AG10803 (cell line): ENCODE data around the gene NPFF.

ENCODE experiments used
- DNase-seq: peaks from one replicate; pipeline ENCODE4 v3.0.0; 2010; ENCODE audit warnings: low read depth
- H3K4me3 ChIP-seq: 2 replicates; pipeline ENCODE4 v1.5.1; 2011; ENCODE audit warnings: mild to moderate bottlenecking, low read length, control low read depth
- TF ChIP-seq, protein P1 (sequence below): conservative IDR thresholded peaks from 2 replicates; pipeline ENCODE4 v1.5.1; 2011; ENCODE audit warnings: mild to moderate bottlenecking, low read length, control low read depth, inconsistent platforms

NPFF gene

DNA sequence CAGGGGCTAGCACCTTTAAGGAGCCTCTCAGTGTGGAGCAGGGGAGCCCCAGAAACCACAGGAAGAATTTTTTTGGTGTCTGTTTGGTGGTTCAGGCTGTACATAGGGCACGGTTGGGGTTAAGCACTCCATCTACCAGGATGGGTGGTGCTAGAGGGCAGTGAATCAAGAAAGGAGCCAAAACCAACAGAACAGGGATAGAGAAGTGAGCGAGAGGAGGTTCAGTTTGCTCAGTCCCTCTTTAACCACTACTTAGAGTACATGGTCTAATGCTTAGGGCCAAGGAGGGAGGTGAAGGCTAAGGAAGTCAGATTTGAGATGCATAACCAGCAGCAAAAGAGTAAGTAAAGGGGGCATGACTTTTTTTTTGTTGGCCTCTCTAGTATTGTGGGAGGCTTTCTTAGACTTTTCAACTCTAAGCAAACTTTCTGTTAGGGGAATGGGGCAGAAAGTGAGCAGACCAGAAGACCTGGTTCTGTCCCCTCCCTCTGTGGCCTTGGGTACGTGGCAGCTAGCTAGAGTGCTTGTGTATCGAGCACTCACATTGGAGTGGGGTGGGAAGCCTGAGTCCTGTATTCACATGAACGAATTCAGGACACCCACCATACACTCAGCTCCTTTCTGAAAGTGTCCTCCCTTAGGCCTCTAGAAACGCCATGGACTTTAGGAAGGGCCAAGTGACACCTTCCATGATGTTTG, 6.6 kb upstream of the NPFF start:
- no peak overlapping the region for H3K4me3 ChIP-seq
- DNase-seq = no peak
- TF ChIP-seq, protein P1, sequence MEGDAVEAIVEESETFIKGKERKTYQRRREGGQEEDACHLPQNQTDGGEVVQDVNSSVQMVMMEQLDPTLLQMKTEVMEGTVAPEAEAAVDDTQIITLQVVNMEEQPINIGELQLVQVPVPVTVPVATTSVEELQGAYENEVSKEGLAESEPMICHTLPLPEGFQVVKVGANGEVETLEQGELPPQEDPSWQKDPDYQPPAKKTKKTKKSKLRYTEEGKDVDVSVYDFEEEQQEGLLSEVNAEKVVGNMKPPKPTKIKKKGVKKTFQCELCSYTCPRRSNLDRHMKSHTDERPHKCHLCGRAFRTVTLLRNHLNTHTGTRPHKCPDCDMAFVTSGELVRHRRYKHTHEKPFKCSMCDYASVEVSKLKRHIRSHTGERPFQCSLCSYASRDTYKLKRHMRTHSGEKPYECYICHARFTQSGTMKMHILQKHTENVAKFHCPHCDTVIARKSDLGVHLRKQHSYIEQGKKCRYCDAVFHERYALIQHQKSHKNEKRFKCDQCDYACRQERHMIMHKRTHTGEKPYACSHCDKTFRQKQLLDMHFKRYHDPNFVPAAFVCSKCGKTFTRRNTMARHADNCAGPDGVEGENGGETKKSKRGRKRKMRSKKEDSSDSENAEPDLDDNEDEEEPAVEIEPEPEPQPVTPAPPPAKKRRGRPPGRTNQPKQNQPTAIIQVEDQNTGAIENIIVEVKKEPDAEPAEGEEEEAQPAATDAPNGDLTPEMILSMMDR = no peak

DNA sequence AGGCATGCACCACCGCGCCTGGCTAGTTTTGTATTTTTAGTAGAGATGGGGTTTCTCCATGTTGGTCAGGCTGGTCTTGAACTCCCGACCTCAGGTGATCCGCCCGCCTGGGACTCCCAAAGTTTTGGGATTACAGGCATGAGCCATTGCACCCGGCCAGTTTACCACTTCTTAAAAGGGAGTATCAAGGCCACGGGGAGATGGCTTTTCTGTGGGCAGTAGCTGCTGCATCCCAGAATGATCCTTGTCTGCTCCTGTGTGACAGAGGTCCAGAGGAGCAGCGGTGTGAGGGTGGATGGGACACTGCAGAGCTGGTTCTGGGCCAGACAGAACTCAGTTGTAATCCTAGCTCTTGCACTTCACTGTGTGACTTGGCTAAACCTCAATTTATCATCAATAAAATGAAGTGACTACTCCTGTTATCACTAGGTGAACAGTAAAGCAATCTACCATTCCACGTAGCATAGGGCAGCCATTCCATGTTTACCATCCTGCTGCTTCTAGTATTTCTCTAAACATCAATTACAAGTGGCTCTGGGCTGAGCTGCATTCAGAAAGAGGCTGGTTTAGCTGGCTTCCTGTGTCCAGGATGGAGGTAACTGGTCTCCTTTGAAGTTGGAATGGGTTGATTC, 3.0 kb upstream of the NPFF start:
- no peak overlapping the region for H3K4me3 ChIP-seq
- DNase-seq = no peak
- TF ChIP-seq, protein P1 = no peak

DNA sequence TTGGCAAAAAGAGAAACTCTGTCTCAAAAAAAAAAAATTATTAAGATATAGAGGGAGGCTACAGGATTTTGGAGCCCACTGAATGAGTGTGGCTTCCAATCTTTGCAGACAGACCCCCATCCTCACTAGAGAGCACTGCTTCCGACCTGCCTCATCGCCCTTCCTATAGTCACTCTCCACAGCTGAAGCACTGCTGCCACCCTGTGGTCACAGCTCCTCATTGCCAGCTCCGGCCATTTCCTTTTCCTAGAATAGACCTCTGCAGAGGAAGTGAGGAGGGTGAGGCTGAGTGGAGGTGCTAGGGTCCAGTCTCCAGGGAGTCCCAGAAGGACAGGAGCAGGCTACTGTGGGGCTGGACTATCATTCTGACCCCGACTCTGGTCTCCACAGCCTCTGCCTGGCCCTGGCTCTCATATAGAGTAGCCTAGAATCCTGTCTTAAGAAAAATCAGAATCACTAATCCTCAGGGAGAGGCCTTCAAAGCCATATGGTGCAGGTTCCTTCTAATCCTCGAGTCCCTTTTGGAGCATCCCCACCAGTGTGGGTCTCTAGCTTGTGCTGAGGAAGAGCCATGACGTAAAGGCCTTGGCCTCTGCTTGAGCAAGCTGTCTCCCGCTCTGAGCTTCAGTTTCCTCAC, 1.4 kb upstream of the NPFF start:
- H3K4me3 ChIP-seq = no peak overlapping the region
- peak; percentile 65 for DNase-seq
- TF ChIP-seq, protein P1 = peak; percentile 89

DNA sequence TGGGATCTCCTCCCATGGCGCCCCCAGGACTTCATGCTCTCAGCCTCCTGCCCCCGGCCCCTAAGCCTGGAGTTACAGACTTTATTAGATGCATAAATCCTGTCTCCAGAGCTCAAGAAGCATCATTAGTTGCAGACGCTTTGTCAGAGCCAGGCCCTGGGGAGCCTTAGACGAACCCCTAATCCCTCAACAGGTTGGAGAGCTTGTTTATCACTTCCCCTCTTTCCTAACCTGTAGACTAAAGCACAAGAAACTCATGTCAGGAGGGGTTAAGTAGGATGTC, 260 bp upstream of the NPFF start:
- TF ChIP-seq, protein P1 = no peak
- no peak for DNase-seq
- no peak overlapping the region for H3K4me3 ChIP-seq

DNA sequence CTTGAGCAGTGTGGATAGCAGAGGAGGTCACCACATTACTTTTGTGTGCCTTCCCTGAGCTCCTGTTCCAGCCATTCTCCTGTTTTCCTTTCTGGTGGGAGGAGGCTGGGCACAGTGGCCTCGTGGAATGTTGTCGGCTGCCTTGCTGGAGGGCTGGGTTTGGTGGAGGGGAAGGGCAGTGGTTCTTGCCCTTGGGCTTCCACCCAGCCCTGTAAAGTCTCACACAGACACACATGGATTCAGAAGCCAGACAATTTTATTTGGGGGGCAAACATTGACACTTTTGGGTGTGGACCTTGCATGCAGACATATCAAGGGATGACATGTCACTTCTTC, 866 bp downstream of the NPFF start:
- DNase-seq = no peak
- TF ChIP-seq, protein P1 = no peak
- H3K4me3 ChIP-seq = no peak overlapping the region

DNA sequence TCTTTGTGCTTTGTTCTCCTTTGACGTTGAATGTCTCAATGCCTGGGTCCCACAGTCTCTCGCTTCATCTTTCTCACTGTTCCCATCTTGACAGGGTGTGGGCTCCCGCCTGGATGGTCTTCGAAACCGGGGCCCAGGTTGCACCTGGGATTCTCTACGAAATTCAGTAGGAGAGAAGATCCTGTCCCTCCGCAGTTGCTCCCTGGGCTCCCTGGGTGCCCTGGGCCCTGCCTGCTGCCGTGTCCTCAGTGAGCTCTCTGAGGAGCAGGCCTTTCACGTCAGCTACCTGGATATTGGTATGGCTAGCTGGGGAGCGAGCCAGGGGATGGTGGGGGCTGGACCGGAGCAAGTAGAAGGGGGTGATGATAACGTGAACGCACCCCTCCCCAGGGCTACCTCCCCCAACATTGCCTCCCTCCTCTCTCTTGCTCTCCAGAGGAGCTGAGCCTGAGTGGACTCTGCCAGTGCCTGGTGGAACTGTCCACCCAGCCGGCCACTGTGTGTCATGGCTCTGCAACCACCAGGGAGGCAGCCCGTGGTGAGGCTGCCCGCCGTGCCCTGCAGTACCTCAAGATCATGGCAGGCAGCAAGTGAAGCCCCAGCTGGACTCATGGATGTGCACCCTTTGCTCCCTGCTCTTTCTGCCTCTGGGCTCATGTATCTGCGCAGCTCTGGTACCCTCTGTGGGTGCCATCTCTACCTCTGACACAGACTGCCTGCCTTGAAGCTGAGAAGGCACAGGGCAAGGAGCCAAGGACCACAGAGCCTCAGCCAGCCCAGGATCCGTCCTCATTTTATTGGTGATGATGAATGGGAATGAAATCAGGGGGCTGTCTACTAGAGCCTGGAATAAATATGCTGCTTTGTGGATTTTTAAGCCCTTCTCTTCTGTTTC, 1.5 kb downstream of the NPFF start:
- H3K4me3 ChIP-seq = no peak overlapping the region
- no peak for DNase-seq
- TF ChIP-seq, protein P1 = no peak
